ENCODE data around the gene GPC6.

The GPC6 gene

GRCh38 chr13:93872786-93873347, 646.3 kb downstream of the GPC6 start:
- no peak for DNase-seq

- no peak for DNase-seq
Observed at GRCh38 chr13:93875547-93875946, 648.9 kb downstream of the GPC6 start.

- no peak for DNase-seq
Observed at GRCh38 chr13:93876236-93876635, 649.6 kb downstream of the GPC6 start.

- no peak for DNase-seq
Observed at GRCh38 chr13:93878675-93879074, 652.1 kb downstream of the GPC6 start.

GRCh38 chr13:93881411-93881810, 654.8 kb downstream of the GPC6 start:
- no peak for DNase-seq

- no peak for DNase-seq
Observed at GRCh38 chr13:93882086-93882651, 655.6 kb downstream of the GPC6 start.

GRCh38 chr13:93889430-93889951, 662.9 kb downstream of the GPC6 start:
- no peak for DNase-seq

- no peak for DNase-seq
Observed at GRCh38 chr13:93899981-93900380, 673.4 kb downstream of the GPC6 start.

- no peak for DNase-seq
Observed at GRCh38 chr13:93900731-93901130, 674.1 kb downstream of the GPC6 start.

- no peak for DNase-seq
Observed at GRCh38 chr13:93903909-93904308, 677.3 kb downstream of the GPC6 start.

- DNase-seq, result no peak
Observed at GRCh38 chr13:93915269-93915809, 688.7 kb downstream of the GPC6 start.

GRCh38 chr13:93922063-93922855, 695.7 kb downstream of the GPC6 start:
- DNase-seq, result no peak

GRCh38 chr13:93925990-93926389, 699.4 kb downstream of the GPC6 start:
- DNase-seq, result no peak

GRCh38 chr13:93926425-93926824, 699.8 kb downstream of the GPC6 start:
- DNase-seq, result no peak

- DNase-seq, result no peak
Observed at GRCh38 chr13:93927431-93927830, 700.8 kb downstream of the GPC6 start.

GRCh38 chr13:93932901-93933300, 706.3 kb downstream of the GPC6 start:
- DNase-seq, result no peak

- DNase-seq, result no peak
Observed at GRCh38 chr13:93936901-93937300, 710.3 kb downstream of the GPC6 start.

- DNase-seq, result no peak
Observed at GRCh38 chr13:93941444-93941843, 714.8 kb downstream of the GPC6 start.

GRCh38 chr13:93942016-93942415, 715.4 kb downstream of the GPC6 start:
- DNase-seq, result no peak

- no peak for DNase-seq
Observed at GRCh38 chr13:93945621-93946020, 719.0 kb downstream of the GPC6 start.

GRCh38 chr13:93946994-93947393, 720.4 kb downstream of the GPC6 start:
- no peak for DNase-seq

- DNase-seq, result no peak
Observed at GRCh38 chr13:93947651-93948050, 721.0 kb downstream of the GPC6 start.

GRCh38 chr13:93948162-93948922, 721.7 kb downstream of the GPC6 start:
- DNase-seq, result no peak

Measured in activated naive CD4-positive, alpha-beta T cell (primary cell).